Muscle layer of duodenum (tissue), 2 donors: ENCODE measurements around the gene EPSTI1.

ENCODE experiments used
- H3K27ac ChIP-seq: one replicate; pipeline ENCODE4 v1.7.0; 2013; ENCODE audit warnings: mild to moderate bottlenecking, low read length
- H3K27me3 ChIP-seq: one replicate; pipeline ENCODE4 v1.7.0; 2013; ENCODE audit warnings: low read depth, mild to moderate bottlenecking, control low read depth, low read length
- H3K36me3 ChIP-seq, 2 donors: one replicate each; pipeline ENCODE4 v1.7.0; 2013; ENCODE audit warnings: low read length in 2 of 2, control low read depth in 1 of 2, mild to moderate bottlenecking in 1 of 2; ENCODE audit not compliant: insufficient read depth in 2 of 2, control insufficient read depth in 1 of 2
- H3K4me1 ChIP-seq, 2 donors: one replicate each; pipeline ENCODE4 v1.7.0; 2013; ENCODE audit warnings: low read length in 2 of 2, mild to moderate bottlenecking in 2 of 2, control low read depth in 1 of 2, moderate library complexity in 1 of 2; ENCODE audit not compliant: insufficient read depth in 2 of 2, control insufficient read depth in 1 of 2
- H3K4me3 ChIP-seq, 2 donors: one replicate each; pipeline ENCODE4 v1.7.0; 2013; ENCODE audit warnings: low read length in 2 of 2, low read depth in 1 of 2, mild to moderate bottlenecking in 1 of 2
- H3K9me3 ChIP-seq, 2 donors: one replicate each; pipeline ENCODE4 v1.7.0; 2013; ENCODE audit warnings: low read length in 2 of 2, control low read depth in 1 of 2, mild to moderate bottlenecking in 1 of 2; ENCODE audit not compliant: control insufficient read depth in 1 of 2
- donor health status: healthy.

EPSTI1 gene

DNA sequence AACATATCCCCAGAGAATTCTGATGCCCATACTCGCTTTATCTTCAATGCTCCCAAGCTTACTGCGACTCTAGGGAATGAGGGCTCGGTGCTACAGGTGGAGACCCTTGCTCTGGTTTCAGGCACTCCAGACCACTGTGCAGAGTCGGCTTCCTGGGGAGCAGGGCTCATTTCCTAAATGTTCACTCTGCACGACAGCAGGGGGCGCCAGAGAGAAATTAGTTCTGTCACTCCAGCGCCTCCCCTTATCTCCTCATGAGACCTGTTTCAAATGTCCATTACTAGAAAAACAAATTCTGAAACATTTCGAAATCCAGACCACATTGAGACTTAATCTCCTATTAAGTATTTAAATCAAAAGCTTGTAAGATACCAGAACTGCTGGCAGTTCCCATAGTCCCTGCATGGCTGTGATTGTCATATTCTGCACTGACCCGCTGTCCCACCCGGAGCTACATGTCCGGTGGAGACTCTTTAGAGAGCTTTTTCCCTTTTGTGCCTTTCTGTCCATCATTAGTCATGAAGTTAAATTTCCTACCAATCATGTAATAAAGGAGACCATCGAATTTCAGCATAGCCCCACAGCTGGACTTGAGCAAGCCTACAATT is 22.4 kb downstream of the EPSTI1 start:
- no peaks in the 10 kb centered on the region for H3K36me3 ChIP-seq
- H3K4me3 ChIP-seq, result no peak overlapping the region
- H3K4me1 ChIP-seq, result peaks cover 0 to 5% of the 10 kb centered on the region in 2 donors
- H3K27me3 ChIP-seq, result no peaks in the 10 kb centered on the region
- peak overlapping the region; percentile 42 for H3K27ac ChIP-seq
- no peaks in the 10 kb centered on the region for H3K9me3 ChIP-seq

DNA sequence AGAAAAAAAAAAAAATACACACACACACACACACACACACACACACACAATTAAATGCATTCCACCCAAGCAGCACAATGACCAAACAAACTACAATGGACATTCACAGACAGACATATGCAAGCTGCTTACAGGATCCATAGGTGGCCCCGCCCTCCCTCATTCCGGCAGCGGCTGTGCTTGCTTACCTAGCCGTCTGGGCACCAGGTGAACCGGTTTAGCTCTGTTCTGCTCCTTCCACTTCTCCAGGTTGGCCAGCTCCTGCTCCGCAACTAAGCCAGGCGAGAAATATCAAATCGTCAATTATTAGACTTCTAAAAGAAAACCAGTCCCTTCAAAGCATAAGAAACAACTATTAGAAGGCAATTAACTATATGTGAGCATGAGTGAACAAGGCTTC is 23.1 kb downstream of the EPSTI1 start:
- Histone ChIP-seq H3K4me1 (peaks cover 0 to 5% of the 10 kb centered on the region in 2 donors), H3K9me3 (no peaks in the 10 kb centered on the region), H3K27me3 (no peaks in the 10 kb centered on the region), H3K27ac (peak overlapping the region; percentile 42), H3K4me3 (no peak overlapping the region), H3K36me3 (no peaks in the 10 kb centered on the region)

DNA sequence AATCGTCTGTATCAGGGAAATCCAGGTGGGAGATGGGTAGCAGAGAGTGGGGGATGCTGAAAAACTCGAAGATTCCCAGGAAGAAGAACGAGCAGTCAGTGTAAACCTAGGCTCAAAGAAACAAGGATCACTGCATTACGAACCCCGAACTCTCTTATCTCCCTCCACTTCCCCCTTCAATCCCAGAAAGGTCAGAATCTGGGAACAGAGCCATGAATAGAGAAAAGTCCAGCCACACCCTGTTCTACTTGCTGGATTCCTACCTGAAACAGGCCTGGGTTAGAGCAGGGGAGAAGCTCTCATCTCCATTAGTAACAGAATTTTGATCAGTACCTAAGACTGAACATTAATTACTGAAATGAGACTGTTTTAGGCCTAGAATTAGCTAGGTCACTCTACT is 24.4 kb downstream of the EPSTI1 start:
- peaks cover 0 to 9% of the 10 kb centered on the region in 2 donors for H3K36me3 ChIP-seq
- peak overlapping the region; percentile 76 for H3K27ac ChIP-seq
- H3K9me3 ChIP-seq, result no peaks in the 10 kb centered on the region
- no peak overlapping the region for H3K4me3 ChIP-seq
- H3K27me3 ChIP-seq, result no peaks in the 10 kb centered on the region
- H3K4me1 ChIP-seq, result peaks cover 0 to 5% of the 10 kb centered on the region in 2 donors

DNA sequence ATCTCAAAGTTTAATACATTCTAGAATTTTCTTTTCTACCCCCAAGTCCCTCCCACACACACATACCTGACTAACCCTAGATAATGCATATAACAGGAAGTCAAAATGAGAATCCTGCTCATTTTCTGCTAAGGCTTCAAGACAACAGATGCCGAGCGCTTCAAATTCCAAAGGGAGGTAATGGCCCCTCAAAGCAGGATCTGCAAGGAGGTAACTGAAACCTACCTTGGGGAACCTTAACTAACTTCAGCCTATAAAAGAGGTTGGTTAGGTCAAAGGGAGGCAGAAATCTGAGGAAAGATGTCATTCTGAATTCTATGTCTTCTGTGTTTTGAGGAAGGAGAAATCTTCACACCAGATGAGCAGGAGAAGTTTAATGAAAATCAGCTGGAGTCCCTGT is 26.8 kb downstream of the EPSTI1 start:
- Histone ChIP-seq H3K4me3 (no peak overlapping the region), H3K4me1 (peaks cover 0 to 5% of the 10 kb centered on the region in 2 donors), H3K27me3 (no peaks in the 10 kb centered on the region), H3K36me3 (peaks cover 15 to 29% of the 10 kb centered on the region in 2 donors), H3K9me3 (no peaks in the 10 kb centered on the region), H3K27ac (no peak overlapping the region)

DNA sequence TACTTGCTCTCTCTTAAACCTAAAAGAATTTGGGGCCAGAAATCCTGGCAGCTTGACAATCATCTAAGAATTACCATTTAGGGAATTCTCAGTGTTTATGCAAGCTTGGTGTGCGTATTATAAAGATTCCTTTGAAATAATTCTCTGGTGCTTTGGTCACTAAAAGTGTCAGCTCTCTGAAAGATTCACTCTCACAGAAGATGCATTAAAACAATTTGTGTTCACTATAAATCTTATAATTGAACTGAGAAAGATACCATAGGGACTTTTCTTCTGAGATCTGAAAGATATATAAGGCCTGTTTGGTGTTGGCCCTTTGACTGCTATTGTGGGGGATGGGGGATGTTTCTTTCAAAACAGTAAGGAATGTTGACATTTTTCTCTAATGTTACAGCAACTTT is 27.3 kb downstream of the EPSTI1 start:
- Histone ChIP-seq H3K27me3 (no peaks in the 10 kb centered on the region), H3K4me3 (no peak overlapping the region), H3K4me1 (peaks cover 0 to 3% of the 10 kb centered on the region in 2 donors), H3K9me3 (no peaks in the 10 kb centered on the region), H3K36me3 (peaks cover 15 to 29% of the 10 kb centered on the region in 2 donors), H3K27ac (no peak overlapping the region)

DNA sequence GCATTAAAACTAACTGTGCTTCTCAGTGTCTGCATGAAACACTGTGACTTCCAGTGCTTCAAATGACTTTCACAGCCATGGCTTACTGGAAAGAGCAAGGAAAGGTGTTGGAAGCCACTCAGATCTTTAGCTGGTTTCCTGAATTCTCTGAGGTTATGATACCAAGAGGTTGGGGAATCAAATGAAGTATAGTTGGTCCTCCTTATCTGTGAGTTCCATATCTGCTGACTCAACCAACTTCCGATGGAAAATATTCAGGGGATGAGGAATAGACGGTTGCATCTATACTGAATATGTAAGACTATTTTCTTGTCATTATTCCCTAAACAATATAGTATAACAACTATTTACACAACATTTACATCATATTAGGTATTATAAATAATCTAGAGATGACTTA is 32.4 kb downstream of the EPSTI1 start:
- H3K4me1 ChIP-seq, result no peaks in the 10 kb centered on the region
- peaks cover 15 to 29% of the 10 kb centered on the region in 2 donors for H3K36me3 ChIP-seq
- no peaks in the 10 kb centered on the region for H3K27me3 ChIP-seq
- no peaks in the 10 kb centered on the region for H3K9me3 ChIP-seq
- H3K27ac ChIP-seq, result no peak overlapping the region
- no peak overlapping the region for H3K4me3 ChIP-seq

DNA sequence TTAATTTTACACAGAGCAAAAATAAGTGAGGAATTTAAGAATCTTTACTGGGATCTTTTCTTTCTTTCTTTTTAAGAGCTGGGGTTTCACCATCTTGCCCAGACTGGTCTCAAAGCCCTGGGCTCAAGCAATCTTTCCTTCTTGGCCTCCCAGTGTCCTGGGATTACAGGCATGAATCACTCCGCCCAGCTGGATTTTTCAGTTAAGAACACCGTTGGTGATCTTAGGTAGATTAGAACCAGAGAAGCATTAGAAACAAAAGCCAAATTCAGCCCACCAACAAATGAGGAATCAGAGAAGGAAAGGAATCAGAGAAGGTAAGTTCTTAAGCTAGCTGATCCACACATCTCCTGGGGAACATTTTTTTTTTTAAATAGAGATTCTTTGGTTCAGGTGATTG is 34.2 kb downstream of the EPSTI1 start:
- H3K27me3 ChIP-seq, result no peaks in the 10 kb centered on the region
- no peaks in the 10 kb centered on the region for H3K9me3 ChIP-seq
- H3K4me3 ChIP-seq, result no peak overlapping the region
- peaks cover 23 to 28% of the 10 kb centered on the region in 2 donors for H3K36me3 ChIP-seq
- H3K27ac ChIP-seq, result no peak overlapping the region
- no peaks in the 10 kb centered on the region for H3K4me1 ChIP-seq

DNA sequence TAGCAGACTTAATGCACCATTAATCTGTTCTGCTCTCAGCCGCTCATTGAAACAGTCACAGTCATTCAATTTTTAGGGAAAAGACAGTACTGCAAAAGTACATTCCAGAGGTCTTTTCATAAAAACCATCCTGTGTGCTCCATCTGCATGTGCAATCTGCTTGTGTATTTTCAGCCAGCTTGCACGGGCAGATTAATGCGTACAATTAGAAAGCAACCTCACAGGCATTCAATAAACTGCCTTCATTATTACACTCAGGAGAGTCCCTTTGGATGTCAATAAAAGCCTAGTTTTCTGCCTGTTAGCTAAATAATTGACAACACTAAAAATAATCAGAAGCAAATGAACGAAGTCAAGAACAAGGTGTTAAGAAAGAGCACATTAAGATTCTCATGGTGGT is 41.9 kb downstream of the EPSTI1 start:
- Histone ChIP-seq H3K27ac (no peak overlapping the region), H3K4me3 (no peak overlapping the region), H3K27me3 (no peaks in the 10 kb centered on the region), H3K36me3 (peaks cover 11 to 16% of the 10 kb centered on the region in 2 donors), H3K4me1 (no peaks in the 10 kb centered on the region), H3K9me3 (no peaks in the 10 kb centered on the region)

DNA sequence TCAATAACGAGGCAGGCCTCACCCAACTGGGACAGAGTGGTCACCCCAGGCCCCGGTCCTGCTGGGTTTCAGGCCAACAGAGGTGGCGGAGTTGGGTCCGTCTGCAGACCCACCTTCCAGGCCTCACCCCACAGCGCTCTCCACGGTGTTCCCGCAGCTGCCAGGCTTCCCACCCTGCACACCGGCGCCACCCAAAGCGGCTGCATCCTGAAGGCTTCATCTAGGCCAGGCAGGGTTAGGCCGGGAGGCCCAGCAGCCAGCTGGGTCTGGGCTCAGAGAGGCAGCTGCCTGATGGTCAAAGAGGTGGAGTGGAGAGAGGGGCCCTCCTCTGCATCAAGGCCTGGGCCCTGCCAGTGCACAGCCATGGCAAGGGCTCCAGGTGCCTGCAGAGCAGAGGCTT is 44.1 kb downstream of the EPSTI1 start:
- H3K9me3 ChIP-seq, result no peaks in the 10 kb centered on the region
- no peak overlapping the region for H3K27ac ChIP-seq
- no peaks in the 10 kb centered on the region for H3K4me1 ChIP-seq
- H3K4me3 ChIP-seq, result no peak overlapping the region
- no peaks in the 10 kb centered on the region for H3K27me3 ChIP-seq
- H3K36me3 ChIP-seq, result peaks cover 10 to 12% of the 10 kb centered on the region in 2 donors

DNA sequence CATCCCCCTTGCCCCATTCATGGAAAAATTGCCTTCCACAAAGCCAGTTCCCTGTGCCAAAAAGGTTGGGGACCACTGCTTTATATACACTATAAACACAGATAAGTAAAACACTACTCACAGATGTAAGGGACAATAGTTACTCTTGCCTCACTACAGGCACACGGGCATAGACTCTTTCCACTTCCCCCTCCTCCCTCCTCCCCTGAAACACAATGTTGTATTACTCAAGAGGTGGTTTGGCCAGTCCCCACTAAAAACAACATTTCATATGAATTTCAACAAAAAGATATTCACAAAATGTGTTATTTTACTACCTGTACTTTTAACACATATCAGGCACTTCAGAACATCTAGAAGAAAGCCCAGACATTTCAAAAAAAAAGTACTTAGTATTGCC is 45.1 kb downstream of the EPSTI1 start:
- no peak overlapping the region for H3K4me3 ChIP-seq
- H3K27ac ChIP-seq, result no peak overlapping the region
- no peaks in the 10 kb centered on the region for H3K4me1 ChIP-seq
- peaks cover 5% of the 10 kb centered on the region in 2 donors for H3K36me3 ChIP-seq
- no peaks in the 10 kb centered on the region for H3K27me3 ChIP-seq
- no peaks in the 10 kb centered on the region for H3K9me3 ChIP-seq

DNA sequence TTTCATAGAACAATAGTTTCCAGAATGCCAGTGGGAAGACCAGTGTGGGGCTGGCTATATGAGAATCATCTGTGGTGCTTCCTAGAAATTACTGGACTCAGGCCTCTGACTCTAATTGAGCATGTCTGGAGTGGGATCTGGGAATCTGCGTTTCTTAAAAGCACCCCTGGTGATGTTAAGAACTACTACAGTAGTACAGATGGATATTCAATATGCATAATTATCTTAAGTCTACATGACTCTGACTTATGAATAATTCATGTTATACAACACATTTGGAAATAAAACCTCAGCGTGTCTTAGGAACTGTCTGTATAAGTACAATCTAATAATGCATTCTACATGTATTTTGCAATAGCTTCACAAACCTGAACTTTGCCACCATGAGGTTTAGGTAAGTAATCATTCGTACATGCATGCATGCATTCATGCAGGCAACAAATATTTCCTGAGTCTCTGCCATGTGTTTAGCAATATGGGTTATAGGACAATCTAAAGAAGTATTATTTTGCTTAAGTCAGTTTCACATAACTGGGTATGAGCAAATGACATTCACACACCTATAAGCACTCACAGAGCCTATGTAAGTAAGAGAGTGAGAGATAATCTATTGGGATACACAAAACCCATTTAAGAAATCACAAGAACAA is 62.0 kb downstream of the EPSTI1 start:
- Histone ChIP-seq H3K9me3 (peaks cover 0 to 5% of the 10 kb centered on the region in 2 donors), H3K4me3 (no peak overlapping the region), H3K36me3 (peaks cover 4 to 12% of the 10 kb centered on the region in 2 donors), H3K4me1 (no peaks in the 10 kb centered on the region), H3K27ac (no peak overlapping the region), H3K27me3 (no peaks in the 10 kb centered on the region)

DNA sequence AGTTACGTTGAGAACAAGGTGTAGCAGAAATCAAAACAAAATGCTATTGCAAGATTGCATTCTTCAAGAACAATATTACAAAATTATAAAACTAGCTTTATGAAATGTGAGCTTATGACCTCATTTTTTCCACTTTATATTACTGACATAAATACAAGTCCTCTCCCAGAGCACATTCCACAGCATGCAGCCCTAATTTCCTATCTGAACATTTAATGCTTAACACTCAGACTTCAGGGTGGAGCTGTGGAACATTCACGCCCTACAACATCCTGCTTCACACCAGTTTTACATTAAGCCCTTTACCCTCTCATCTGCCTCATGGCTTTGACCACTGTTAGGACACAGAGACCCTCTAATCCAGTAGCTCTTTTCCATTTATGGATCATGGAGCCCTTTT is 65.5 kb downstream of the EPSTI1 start:
- no peaks in the 10 kb centered on the region for H3K27me3 ChIP-seq
- no peak overlapping the region for H3K27ac ChIP-seq
- peaks cover 0 to 19% of the 10 kb centered on the region in 2 donors for H3K36me3 ChIP-seq
- H3K9me3 ChIP-seq, result peaks cover 0 to 5% of the 10 kb centered on the region in 2 donors
- no peaks in the 10 kb centered on the region for H3K4me1 ChIP-seq
- H3K4me3 ChIP-seq, result no peak overlapping the region
